Neural progenitor cell (in vitro differentiated cells): Measurements from ENCODE around the gene ZFHX3.

Source experiments
- EZH2 ChIP-seq: fragments of 200-600 bp; sonication (generic); IDR thresholded peaks from 2 replicates; pipeline ENCODE4 v1.6.1; 2017; ENCODE audit warnings: antibody characterized with exemption, mild to moderate bottlenecking, moderate library complexity
- EZH2phosphoT487 ChIP-seq: fragments of 200-600 bp; sonication (generic); IDR thresholded peaks from 2 replicates; pipeline ENCODE4 v1.6.1; 2017; ENCODE audit warnings: antibody characterized with exemption
- TF ChIP-seq, protein P1 (sequence below): fragments of 200-600 bp; sonication (generic); IDR thresholded peaks from 2 replicates; pipeline ENCODE4 v1.5.1; 2017; ENCODE audit warnings: antibody characterized with exemption, mild to moderate bottlenecking

DNA sequence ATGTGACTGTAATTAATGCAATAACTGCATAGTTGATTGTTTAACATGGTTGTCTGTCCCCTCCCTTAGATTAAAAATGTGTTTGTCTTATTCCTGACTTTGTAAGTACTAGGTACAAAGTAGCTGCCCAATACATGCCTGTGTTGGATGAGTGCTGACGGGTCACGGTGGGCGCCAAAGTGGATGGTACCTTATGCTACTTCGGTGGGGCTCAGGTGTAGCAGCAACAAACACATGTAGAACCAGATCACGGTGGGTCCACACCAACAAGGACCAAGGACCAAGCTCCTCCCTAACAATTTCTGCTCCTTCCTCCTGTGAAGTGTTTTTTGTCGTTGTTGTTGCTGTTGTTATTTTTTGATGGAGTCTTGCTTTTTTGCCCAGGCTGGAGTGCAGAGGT, 46.4 kb upstream of the ZFHX3 start:
- no peak for TF ChIP-seq EZH2phosphoT487
- TF ChIP-seq, protein P1, sequence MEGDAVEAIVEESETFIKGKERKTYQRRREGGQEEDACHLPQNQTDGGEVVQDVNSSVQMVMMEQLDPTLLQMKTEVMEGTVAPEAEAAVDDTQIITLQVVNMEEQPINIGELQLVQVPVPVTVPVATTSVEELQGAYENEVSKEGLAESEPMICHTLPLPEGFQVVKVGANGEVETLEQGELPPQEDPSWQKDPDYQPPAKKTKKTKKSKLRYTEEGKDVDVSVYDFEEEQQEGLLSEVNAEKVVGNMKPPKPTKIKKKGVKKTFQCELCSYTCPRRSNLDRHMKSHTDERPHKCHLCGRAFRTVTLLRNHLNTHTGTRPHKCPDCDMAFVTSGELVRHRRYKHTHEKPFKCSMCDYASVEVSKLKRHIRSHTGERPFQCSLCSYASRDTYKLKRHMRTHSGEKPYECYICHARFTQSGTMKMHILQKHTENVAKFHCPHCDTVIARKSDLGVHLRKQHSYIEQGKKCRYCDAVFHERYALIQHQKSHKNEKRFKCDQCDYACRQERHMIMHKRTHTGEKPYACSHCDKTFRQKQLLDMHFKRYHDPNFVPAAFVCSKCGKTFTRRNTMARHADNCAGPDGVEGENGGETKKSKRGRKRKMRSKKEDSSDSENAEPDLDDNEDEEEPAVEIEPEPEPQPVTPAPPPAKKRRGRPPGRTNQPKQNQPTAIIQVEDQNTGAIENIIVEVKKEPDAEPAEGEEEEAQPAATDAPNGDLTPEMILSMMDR, result no peak
- no peak for TF ChIP-seq EZH2
